OCI-LY3 (cell line): Measurements from ENCODE around the gene SLC25A25.

Experiments used
- EZH2phosphoT487 ChIP-seq: fragments of 200-600 bp; shearing (Covaris generic); IDR thresholded peaks from 2 replicates; pipeline ENCODE4 v1.6.1; 2018; ENCODE audit warnings: antibody characterized with exemption, mixed run types, low read depth
- TF ChIP-seq, protein P1 (sequence below): fragments of 200-600, 300-600 bp; sonication (generic); IDR thresholded peaks from 2 replicates; pipeline ENCODE4 v1.5.1; 2014; ENCODE audit warnings: antibody characterized with exemption, low read length, low read depth

DNA sequence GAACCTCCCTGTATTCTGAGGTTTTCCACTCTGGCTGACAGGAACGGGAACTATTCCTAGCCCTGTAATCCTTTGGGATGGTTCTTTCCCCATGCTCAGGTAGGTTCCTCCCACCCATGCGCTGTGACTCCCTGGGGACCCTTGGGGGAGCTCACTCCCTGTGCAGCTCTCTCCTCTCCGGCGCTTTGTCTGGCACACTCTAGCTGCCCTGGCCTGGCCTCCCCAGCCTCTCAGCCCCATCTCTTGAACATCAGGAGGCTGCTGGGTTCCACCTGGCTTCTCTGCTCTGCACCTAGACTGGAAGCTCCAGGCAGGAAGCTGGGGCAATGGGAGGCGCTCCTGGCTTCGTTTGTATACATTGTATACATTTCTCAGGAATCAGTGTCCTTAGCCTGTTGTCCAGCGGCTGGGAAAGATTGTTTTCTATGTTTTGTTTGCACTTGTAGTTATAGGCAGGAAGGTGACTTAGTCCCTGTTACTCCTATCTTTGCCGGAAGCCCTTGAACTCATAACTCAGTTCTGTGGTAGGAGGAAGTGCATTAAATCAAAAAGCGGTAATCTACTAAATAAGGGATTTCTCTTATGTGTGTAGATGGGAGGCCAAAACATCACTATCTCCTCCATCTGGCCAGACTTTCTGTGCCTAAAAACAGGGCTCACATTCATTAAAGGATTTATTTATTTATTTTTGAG is 20.4 kb downstream of the SLC25A25 start:
- TF ChIP-seq, protein P1, sequence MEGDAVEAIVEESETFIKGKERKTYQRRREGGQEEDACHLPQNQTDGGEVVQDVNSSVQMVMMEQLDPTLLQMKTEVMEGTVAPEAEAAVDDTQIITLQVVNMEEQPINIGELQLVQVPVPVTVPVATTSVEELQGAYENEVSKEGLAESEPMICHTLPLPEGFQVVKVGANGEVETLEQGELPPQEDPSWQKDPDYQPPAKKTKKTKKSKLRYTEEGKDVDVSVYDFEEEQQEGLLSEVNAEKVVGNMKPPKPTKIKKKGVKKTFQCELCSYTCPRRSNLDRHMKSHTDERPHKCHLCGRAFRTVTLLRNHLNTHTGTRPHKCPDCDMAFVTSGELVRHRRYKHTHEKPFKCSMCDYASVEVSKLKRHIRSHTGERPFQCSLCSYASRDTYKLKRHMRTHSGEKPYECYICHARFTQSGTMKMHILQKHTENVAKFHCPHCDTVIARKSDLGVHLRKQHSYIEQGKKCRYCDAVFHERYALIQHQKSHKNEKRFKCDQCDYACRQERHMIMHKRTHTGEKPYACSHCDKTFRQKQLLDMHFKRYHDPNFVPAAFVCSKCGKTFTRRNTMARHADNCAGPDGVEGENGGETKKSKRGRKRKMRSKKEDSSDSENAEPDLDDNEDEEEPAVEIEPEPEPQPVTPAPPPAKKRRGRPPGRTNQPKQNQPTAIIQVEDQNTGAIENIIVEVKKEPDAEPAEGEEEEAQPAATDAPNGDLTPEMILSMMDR, result no peak
- TF ChIP-seq EZH2phosphoT487, result no peak
